PC-3 (cell line): ENCODE measurements around the gene NOTCH4. TPM values are rescaled to one million over a fixed set of nuclear protein-coding genes. Genes with fewer than 3 reads are reported as not detected.

ENCODE experiments used
- ATAC-seq: fragments of 200-7000 bp; cut with Tn5 transposase; 2 replicates; pipeline ENCODE4 v1.9.1; 2020; ENCODE audit warnings: mild to moderate bottlenecking, moderate library complexity
- BruUV-seq: library from RNA; stranded (reverse); fragments of 400-500 nt; replicated peaks from 2 replicates; lab custom pipeline; 2021; lab: Mats Ljungman, UMichigan
- CTCF ChIA-PET: fragments of 300-600 bp; sonication (Branson Sonifier 250); formaldehyde crosslinking; loops from one replicate; lab custom pipeline; 2022; ENCODE audit warnings: antibody characterized with exemption; lab: Charles Lee
- POLR2A ChIA-PET: fragments of 300-600 bp; sonication (Branson Sonifier 250); formaldehyde crosslinking; loops from one replicate; lab custom pipeline; 2022; ENCODE audit warnings: antibody characterized with exemption; ENCODE audit not compliant: unreplicated experiment; lab: Charles Lee
- DNase-seq: peaks from one replicate; pipeline ENCODE4 v3.0.0-alpha.2; 2015
- H2AFZ ChIP-seq: fragments of 300-600 bp; sonication (generic); 2 replicates; pipeline ENCODE4 v1.6.0; 2016; ENCODE audit warnings: antibody characterized with exemption, low read length
- H3F3A ChIP-seq: fragments of 300-600 bp; sonication (generic); one replicate; pipeline ENCODE4 v1.6.0; 2017; ENCODE audit warnings: antibody characterized with exemption, low read length, control low read depth, mild to moderate bottlenecking; ENCODE audit not compliant: unreplicated experiment
- H3K27ac ChIP-seq: fragments of 300-600 bp; sonication (generic); 2 replicates; pipeline ENCODE4 v1.5.1; 2016; ENCODE audit warnings: mild to moderate bottlenecking, low read length
- H3K27me3 ChIP-seq: fragments of 300-600 bp; sonication (generic); 2 replicates; pipeline ENCODE4 v1.6.1; 2016; ENCODE audit warnings: low read length, mixed read lengths
- H3K36me3 ChIP-seq: fragments of 300-600 bp; sonication (generic); 2 replicates; pipeline ENCODE4 v1.6.1; 2016; ENCODE audit warnings: low read depth, mixed run types, low read length, mixed read lengths
- H3K4me1 ChIP-seq: fragments of 300-600 bp; sonication (generic); 2 replicates; pipeline ENCODE4 v1.5.1; 2016; ENCODE audit warnings: low read length; ENCODE audit not compliant: insufficient read depth
- H3K4me2 ChIP-seq: fragments of 300-600 bp; sonication (generic); 2 replicates; pipeline ENCODE4 v1.6.0; 2016; ENCODE audit warnings: low read length
- H3K4me3 ChIP-seq: fragments of 300-600 bp; sonication (generic); 2 replicates; pipeline ENCODE4 v1.5.1; 2016; ENCODE audit warnings: mild to moderate bottlenecking, low read length, mixed read lengths
- H3K79me2 ChIP-seq: fragments of 300-600 bp; sonication (generic); 2 replicates; pipeline ENCODE4 v1.6.1; 2017; ENCODE audit warnings: low read length, mixed read lengths
- H3K9ac ChIP-seq: fragments of 300-600 bp; sonication (generic); 2 replicates; pipeline ENCODE4 v1.6.0; 2016; ENCODE audit warnings: mild to moderate bottlenecking, low read length
- H3K9me2 ChIP-seq: fragments of 300-600 bp; sonication (generic); replicated peaks from 2 replicates; pipeline ENCODE4 v1.6.1; 2016; ENCODE audit warnings: mixed run types, low read length, mixed read lengths
- H3K9me3 ChIP-seq: fragments of 300-600 bp; sonication (generic); 2 replicates; pipeline ENCODE4 v1.6.1; 2016; ENCODE audit warnings: low read length, mixed read lengths
- H4K20me1 ChIP-seq: fragments of 300-600 bp; sonication (generic); 2 replicates; pipeline ENCODE4 v1.6.1; 2016; ENCODE audit warnings: low read length, mixed read lengths
- EZH2 ChIP-seq: fragments of 300-600 bp; sonication (generic); IDR thresholded peaks from one replicate; pipeline ENCODE4 v1.6.1; 2017; ENCODE audit warnings: antibody characterized with exemption, mild to moderate bottlenecking, low read length; ENCODE audit not compliant: unreplicated experiment
- EZH2phosphoT487 ChIP-seq: fragments of 300-600 bp; sonication (generic); IDR thresholded peaks from 2 replicates; pipeline ENCODE4 v1.6.1; 2018; ENCODE audit warnings: mild to moderate bottlenecking, antibody characterized with exemption, low read length, borderline replicate concordance
- intact Hi-C: fragments of 100-400 bp; cut with micrococcal nuclease; formaldehyde crosslinking; loops from 2 replicates; pipeline ENCODE4 v1.9.0; 2023
- total RNA-seq: library from RNA; depleted of rRNA; stranded (reverse); fragments of >200 nt; gene quantifications from 2 replicates; pipeline ENCODE4 v1.2.3, GENCODE V29; 2014
- TF ChIP-seq, protein P1 (sequence below): fragments of 300-600 bp; sonication (generic); conservative IDR thresholded peaks from 2 replicates; pipeline ENCODE4 v1.5.1; 2017; ENCODE audit warnings: antibody characterized with exemption, low read depth, mild to moderate bottlenecking, low read length

The NOTCH4 gene
- total RNA-seq, 1 experiment from 2014 or later = 1.7 TPM

DNA sequence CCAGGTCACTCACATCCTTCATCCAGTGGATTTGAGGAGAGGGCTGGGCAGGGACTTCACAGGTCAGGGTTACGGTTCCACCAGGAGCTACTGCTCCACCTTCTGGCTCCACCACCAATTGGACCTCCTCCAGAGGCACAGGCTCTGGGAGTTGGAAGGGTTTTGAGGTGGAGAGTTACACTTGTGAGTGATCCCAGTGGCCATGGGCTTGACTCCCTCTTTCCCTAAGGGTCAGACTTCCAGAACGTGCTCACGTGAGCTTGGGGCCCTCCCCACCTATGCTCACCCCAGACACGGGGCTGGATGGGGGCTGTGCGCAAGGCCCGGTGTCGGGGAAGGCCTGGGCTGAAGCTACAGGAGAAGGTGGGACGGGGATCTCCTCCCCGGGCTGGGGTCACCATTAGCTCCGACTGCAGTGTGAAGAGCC, 41.3 kb downstream of the NOTCH4 start:
- Histone ChIP-seq H3K4me3 (no peak overlapping the region), H3F3A (no peaks in the 10 kb centered on the region), H2AFZ (no peak overlapping the region), H3K9me2 (no peaks in the 10 kb centered on the region), H3K4me2 (no peak overlapping the region), H3K27me3 (no peaks in the 10 kb centered on the region), H3K4me1 (peaks cover 9% of the 10 kb centered on the region), H3K36me3 (peaks cover 5% of the 10 kb centered on the region), H4K20me1 (no peaks in the 10 kb centered on the region), H3K9me3 (no peaks in the 10 kb centered on the region), H3K79me2 (peaks cover 12% of the 10 kb centered on the region), H3K27ac (no peak overlapping the region), H3K9ac (no peak overlapping the region)
- no TSS peak for BruUV-seq
- ChIA-PET POLR2A (interaction anchor here (0.5 kb wide), 1 partner anchor 14 kb away, joined by 3 read pairs; no protein-coding TSS in a partner anchor), CTCF (no interaction called here)
- no peak for DNase-seq
- intact Hi-C loops = no loop called here
- TF ChIP-seq EZH2phosphoT487 (no peak), EZH2 (no peak)
- TF ChIP-seq, protein P1, sequence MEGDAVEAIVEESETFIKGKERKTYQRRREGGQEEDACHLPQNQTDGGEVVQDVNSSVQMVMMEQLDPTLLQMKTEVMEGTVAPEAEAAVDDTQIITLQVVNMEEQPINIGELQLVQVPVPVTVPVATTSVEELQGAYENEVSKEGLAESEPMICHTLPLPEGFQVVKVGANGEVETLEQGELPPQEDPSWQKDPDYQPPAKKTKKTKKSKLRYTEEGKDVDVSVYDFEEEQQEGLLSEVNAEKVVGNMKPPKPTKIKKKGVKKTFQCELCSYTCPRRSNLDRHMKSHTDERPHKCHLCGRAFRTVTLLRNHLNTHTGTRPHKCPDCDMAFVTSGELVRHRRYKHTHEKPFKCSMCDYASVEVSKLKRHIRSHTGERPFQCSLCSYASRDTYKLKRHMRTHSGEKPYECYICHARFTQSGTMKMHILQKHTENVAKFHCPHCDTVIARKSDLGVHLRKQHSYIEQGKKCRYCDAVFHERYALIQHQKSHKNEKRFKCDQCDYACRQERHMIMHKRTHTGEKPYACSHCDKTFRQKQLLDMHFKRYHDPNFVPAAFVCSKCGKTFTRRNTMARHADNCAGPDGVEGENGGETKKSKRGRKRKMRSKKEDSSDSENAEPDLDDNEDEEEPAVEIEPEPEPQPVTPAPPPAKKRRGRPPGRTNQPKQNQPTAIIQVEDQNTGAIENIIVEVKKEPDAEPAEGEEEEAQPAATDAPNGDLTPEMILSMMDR = no peak
- no peak for ATAC-seq

DNA sequence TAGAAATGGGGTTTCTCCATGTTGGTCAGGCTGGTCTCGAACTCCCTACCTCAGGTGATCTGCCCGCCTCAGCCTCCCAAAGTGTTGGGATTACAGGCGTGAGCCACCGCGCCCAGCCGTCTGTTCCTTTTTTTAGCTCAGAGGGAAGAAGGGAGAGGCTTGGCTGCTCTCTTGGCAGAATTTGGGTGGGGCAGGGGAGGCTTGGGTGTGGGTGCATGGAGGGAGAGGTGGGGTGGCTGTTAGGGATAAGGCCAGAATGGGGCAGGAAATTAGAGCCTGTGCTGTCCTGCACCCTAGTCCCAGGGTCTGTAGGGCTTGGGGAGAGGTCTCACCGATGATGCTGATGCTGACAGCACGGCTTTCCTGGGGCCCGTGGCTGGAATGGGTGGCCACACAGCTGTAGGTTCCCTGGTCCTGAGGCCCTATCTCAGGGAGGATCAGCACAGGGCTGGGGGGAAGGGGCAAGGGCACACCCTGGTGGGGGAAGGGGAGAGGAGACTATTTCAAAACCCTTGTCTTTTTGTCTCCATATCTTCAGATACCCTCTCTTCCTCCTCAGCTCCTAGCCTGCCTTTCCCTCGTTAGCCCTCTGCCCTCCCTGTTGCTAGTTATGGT, 41.8 kb downstream of the NOTCH4 start:
- BruUV-seq = no TSS peak
- Histone ChIP-seq H3K4me3 (no peak overlapping the region), H2AFZ (no peak overlapping the region), H3K27ac (no peak overlapping the region), H3K36me3 (peaks cover 5% of the 10 kb centered on the region), H3K4me1 (peaks cover 14% of the 10 kb centered on the region), H3K4me2 (no peak overlapping the region), H3K9me2 (no peaks in the 10 kb centered on the region), H4K20me1 (no peaks in the 10 kb centered on the region), H3F3A (no peaks in the 10 kb centered on the region), H3K9ac (no peak overlapping the region), H3K27me3 (no peaks in the 10 kb centered on the region), H3K9me3 (no peaks in the 10 kb centered on the region), H3K79me2 (peaks cover 12% of the 10 kb centered on the region)
- no peak for ATAC-seq
- ChIA-PET CTCF (no interaction called here), POLR2A (interaction anchor here (0.6 kb wide), 1 partner anchor 14 kb away, joined by 3 read pairs; no protein-coding TSS in a partner anchor)
- DNase-seq = no peak
- TF ChIP-seq EZH2 (no peak), EZH2phosphoT487 (no peak)
- TF ChIP-seq, protein P1 = no peak
- intact Hi-C loops = no loop called here

DNA sequence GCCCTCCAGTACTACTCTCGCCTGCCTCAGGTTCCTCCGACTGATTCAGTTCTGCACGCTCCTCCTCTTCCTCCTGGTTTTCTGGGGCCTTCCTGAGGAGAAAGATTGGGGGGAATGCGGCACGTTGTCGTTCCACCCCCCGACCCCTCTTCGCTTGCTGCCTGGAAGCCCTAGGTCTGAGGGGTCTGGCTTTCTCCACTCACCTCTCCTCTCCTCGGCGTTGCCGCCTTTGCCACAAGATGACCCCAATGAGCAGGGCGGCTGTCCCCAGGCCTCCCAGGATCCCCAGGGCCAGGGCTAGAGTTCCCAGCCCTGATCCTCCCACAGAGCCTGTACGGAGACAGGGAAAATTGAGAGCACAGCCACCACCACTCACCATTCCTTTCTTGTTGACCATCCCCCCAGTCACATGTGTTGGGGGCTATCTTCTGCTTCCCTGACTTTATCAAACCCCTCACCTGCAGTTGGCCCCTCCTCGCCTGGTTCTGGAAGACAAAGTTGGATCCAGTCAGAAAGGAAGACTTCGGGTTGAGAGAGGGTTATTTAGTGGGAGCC, 42.6 kb downstream of the NOTCH4 start:
- intact Hi-C loops = no loop called here
- Histone ChIP-seq H3K9me2 (no peaks in the 10 kb centered on the region), H3F3A (no peaks in the 10 kb centered on the region), H3K4me2 (no peak overlapping the region), H2AFZ (no peak overlapping the region), H3K27me3 (no peaks in the 10 kb centered on the region), H3K36me3 (peaks cover 5% of the 10 kb centered on the region), H3K4me3 (no peak overlapping the region), H3K9ac (no peak overlapping the region), H3K9me3 (no peaks in the 10 kb centered on the region), H4K20me1 (no peaks in the 10 kb centered on the region), H3K27ac (no peak overlapping the region), H3K4me1 (peaks cover 22% of the 10 kb centered on the region), H3K79me2 (peaks cover 12% of the 10 kb centered on the region)
- CTCF ChIA-PET = no interaction called here
- ATAC-seq (no peak), DNase-seq (no peak)
- BruUV-seq = no TSS peak
- TF ChIP-seq EZH2phosphoT487 (no peak), EZH2 (no peak)
- TF ChIP-seq, protein P1 = no peak
- POLR2A ChIA-PET = no interaction called here
